HepG2 (cell line): ENCODE data around the gene SLC6A17. TPM values are rescaled to one million over a fixed set of nuclear protein-coding genes. Genes with fewer than 3 reads are reported as not detected.

Experiments
- ATAC-seq: fragments of 200-7000 bp; cut with Tn5 transposase; 3 replicates; pipeline ENCODE4 v1.9.1; 2020; ENCODE audit warnings: mild to moderate bottlenecking, moderate library complexity
- BruUV-seq: library from RNA; stranded (reverse); fragments of 400-500 nt; replicated peaks from 2 replicates; lab custom pipeline; 2021; lab: Mats Ljungman, UMichigan
- CTCF ChIA-PET: fragments of 300-600 bp; formaldehyde crosslinking; extraction: SDS; loops from one replicate; lab custom pipeline; 2021; ENCODE audit warnings: low total read pairs, inconsistent platforms, low intra/inter-chr PET ratio; lab: Yijun Ruan, JAX
- POLR2A ChIA-PET: fragments of 350-600 bp; sonication (Branson Sonifier 250); formaldehyde crosslinking; loops from one replicate; lab custom pipeline; 2020; ENCODE audit warnings: antibody characterized with exemption, inconsistent platforms; lab: Yijun Ruan, JAX
- DNase-seq: peaks from one replicate; pipeline ENCODE4 v3.0.0-alpha.2; 2015; ENCODE audit warnings: low spot score
- FAIRE-seq: peaks from 3 replicates; lab custom pipeline; 2011; peaks lifted over from hg19 to GRCh38; lab: Jason Lieb, UNC
- H2AFZ ChIP-seq: one replicate; pipeline ENCODE4 v1.6.1; 2011; ENCODE audit warnings: low read length, inconsistent platforms
- H3K27ac ChIP-seq: fragments of 300-600 bp; 3 replicates; pipeline ENCODE4 v1.8.0; 2011; ENCODE audit warnings: mixed run types, mild to moderate bottlenecking, mixed read lengths, low read length, inconsistent platforms; ENCODE audit not compliant: insufficient read depth; ENCODE audit errors: extremely low read length
- H3K27me3 ChIP-seq, 2 experiments: fragments of 200-600 bp in 1 of 2; 2 replicates in 1 of 2; 3 replicates in 1 of 2; pipeline versions ENCODE4 v1.6.0 to v1.8.0; 2011; ENCODE audit warnings: low read length in 2 of 2, mild to moderate bottlenecking in 2 of 2, moderate library complexity in 2 of 2, inconsistent platforms in 1 of 2; ENCODE audit not compliant: insufficient read depth in 2 of 2, control insufficient read depth in 1 of 2
- H3K36me3 ChIP-seq, 2 experiments: fragments of 200-600 bp in 1 of 2; replicated peaks in 1 of 2; 2 replicates in 1 of 2; 3 replicates in 1 of 2; pipeline versions ENCODE4 v1.5.1 to v1.8.0; 2011; ENCODE audit warnings: low read length in 2 of 2, inconsistent platforms in 1 of 2; ENCODE audit not compliant: insufficient read depth in 2 of 2, control insufficient read depth in 1 of 2
- H3K4me1 ChIP-seq: 2 replicates; pipeline ENCODE4 v1.5.1; 2012; ENCODE audit warnings: low read length, inconsistent platforms; ENCODE audit not compliant: insufficient read depth
- H3K4me2 ChIP-seq: 2 replicates; pipeline ENCODE4 v1.6.0; 2011; ENCODE audit warnings: low read depth, low read length, inconsistent platforms
- H3K4me3 ChIP-seq, 3 experiments: fragments of 200-600 bp in 1 of 3; sonication (generic), shearing (Covaris generic) in 1 of 3; replicated peaks in 1 of 3; 2 replicates each; pipeline ENCODE4 v1.5.1; 2011 to 2016; ENCODE audit warnings: low read length in 3 of 3, inconsistent platforms in 2 of 3, low read depth in 2 of 3, mild to moderate bottlenecking in 2 of 3, control low read depth in 1 of 3, mixed read lengths in 1 of 3; ENCODE audit not compliant: insufficient read depth in 1 of 3
- H3K79me2 ChIP-seq: one replicate; pipeline ENCODE4 v1.6.1; 2011; ENCODE audit warnings: low read length, inconsistent platforms; ENCODE audit not compliant: insufficient read depth
- H3K9ac ChIP-seq: 2 replicates; pipeline ENCODE4 v1.6.0; 2011; ENCODE audit warnings: mild to moderate bottlenecking, low read depth, low read length, inconsistent platforms; ENCODE audit not compliant: insufficient read depth
- H3K9me3 ChIP-seq: 2 replicates; pipeline ENCODE4 v1.5.1; 2012; ENCODE audit warnings: mild to moderate bottlenecking, low read length
- H4K20me1 ChIP-seq: 2 replicates; pipeline ENCODE4 v1.6.0; 2011; ENCODE audit warnings: inconsistent platforms, mild to moderate bottlenecking, low read length, moderate library complexity; ENCODE audit not compliant: insufficient read depth
- AHR ChIP-seq: IDR thresholded peaks from 2 replicates; pipeline ENCODE4 v1.6.1; 2018; ENCODE audit warnings: missing genetic modification reagents, missing compliant biosample characterization
- CAMTA2 ChIP-seq: sonication (generic); formaldehyde crosslinking; IDR thresholded peaks from 2 replicates; pipeline ENCODE4 v1.4.0; 2020; ENCODE audit warnings: mild to moderate bottlenecking, missing genetic modification reagents, borderline replicate concordance
- CCDC6 ChIP-seq: sonication (generic); formaldehyde crosslinking; IDR thresholded peaks from 2 replicates; pipeline ENCODE4 v1.8.1; 2022; ENCODE audit warnings: mild to moderate bottlenecking, missing genetic modification reagents, moderate library complexity
- CHCHD3 ChIP-seq: sonication (generic); formaldehyde crosslinking; IDR thresholded peaks from 2 replicates; pipeline ENCODE4 v1.8.0; 2022; ENCODE audit warnings: mild to moderate bottlenecking, missing genetic modification reagents, moderate library complexity
- DPF2 ChIP-seq: sonication (generic); formaldehyde crosslinking; IDR thresholded peaks from 2 replicates; pipeline ENCODE4 v1.4.0; 2020; ENCODE audit warnings: mild to moderate bottlenecking, low read depth, missing genetic modification reagents, borderline replicate concordance
- FOXC1 ChIP-seq: sonication (generic); formaldehyde crosslinking; IDR thresholded peaks from 2 replicates; pipeline ENCODE4 v1.8.0; 2022; ENCODE audit warnings: mild to moderate bottlenecking, missing genetic modification reagents, borderline replicate concordance
- FOXO4 ChIP-seq: sonication (generic); formaldehyde crosslinking; conservative IDR thresholded peaks from 2 replicates; pipeline ENCODE4 v1.8.1; 2023; ENCODE audit warnings: missing genetic modification reagents
- JUN ChIP-seq: sonication (generic); formaldehyde crosslinking; IDR thresholded peaks from 2 replicates; pipeline ENCODE4 v1.4.0; 2020; ENCODE audit warnings: mild to moderate bottlenecking, missing genetic modification reagents
- THRA ChIP-seq: sonication (generic); formaldehyde crosslinking; IDR thresholded peaks from 2 replicates; pipeline ENCODE4 v1.4.0; 2020; ENCODE audit warnings: missing genetic modification reagents, borderline replicate concordance
- ZNF350 ChIP-seq: sonication (generic); formaldehyde crosslinking; IDR thresholded peaks from 2 replicates; pipeline ENCODE4 v1.4.0; 2020; ENCODE audit warnings: mild to moderate bottlenecking, low read depth, missing genetic modification reagents, borderline replicate concordance
- ZNF556 ChIP-seq: sonication (generic); formaldehyde crosslinking; IDR thresholded peaks from 2 replicates; pipeline ENCODE4 v1.4.0; 2020; ENCODE audit warnings: mild to moderate bottlenecking, missing genetic modification reagents, borderline replicate concordance
- ZNF746 ChIP-seq: sonication (generic); formaldehyde crosslinking; IDR thresholded peaks from 2 replicates; pipeline ENCODE4 v1.8.0; 2022; ENCODE audit warnings: mild to moderate bottlenecking, missing genetic modification reagents
- WGBS: methylation state at CpG from one replicate; pipeline ENCODE4 v1.1.6; 2017; ENCODE audit warnings: low lambda C conversion rate; 5-methylcytosine and 5-hydroxymethylcytosine counted together
- in situ Hi-C: cut with HindIII; loops from 2 replicates; pipeline ENCODE4 v1.10.0; 2017; ENCODE audit warnings: low pct_unique_long_range_greater_than_20kb; ENCODE audit not compliant: extremely low pct_ligation_motif_present
- intact Hi-C: fragments of 100-400 bp; cut with micrococcal nuclease; formaldehyde crosslinking; loops from one replicate; pipeline ENCODE4 v1.10.0; 2022; ENCODE audit not compliant: unreplicated experiment
- polyA plus RNA-seq, 8 experiments: library from polyadenylated mRNA; depleted of rRNA in 3 of 8; stranded (reverse) in 7 of 8; unstranded in 1 of 8; fragments of >200 nt; fragmentation: Illumina TruSeq in 4 of 8; extraction: Trizol in 4 of 8; gene quantifications; 2 replicates each; pipeline versions ENCODE4 v1.2.1 to v1.2.3, GENCODE V29; 2011 to 2016; ENCODE audit warnings: low read depth in 4 of 8, missing spikeins in 1 of 8, mixed read lengths in 1 of 8; ENCODE audit not compliant: insufficient read depth in 1 of 8
- total RNA-seq, 5 experiments: library from RNA; depleted of rRNA; stranded (reverse); fragments of >200 nt; fragmentation: Illumina TruSeq; extraction: Trizol; gene quantifications; 2 replicates each; pipeline ENCODE4 v1.2.3, GENCODE V29; 2016; ENCODE audit warnings: low read depth in 1 of 5

SLC6A17 gene
- total and polyA plus RNA-seq, 2 of the 13 experiments (the other 11 are each of a cell fraction or from before 2014, with no cell fraction given), result not detected

GRCh38 chr1:110112656-110113055, 37.6 kb upstream of the SLC6A17 start:
- no peak for DNase-seq
- in situ Hi-C loops (no loop called here), intact Hi-C loops (no loop called here)
- H3K4me3 ChIP-seq, result no peak overlapping the region
- ChIA-PET POLR2A (no interaction called here), CTCF (no interaction called here)
- no peak overlapping the region for H3K4me2 ChIP-seq
- H3K27ac ChIP-seq, result no peak overlapping the region
- no TSS peak for BruUV-seq
- no peaks in the 10 kb centered on the region for H3K9me3 ChIP-seq
- H3K36me3 ChIP-seq, result no peaks in the 10 kb centered on the region
- H3K79me2 ChIP-seq, result no peaks in the 10 kb centered on the region
- no peak for FAIRE-seq
- no peak for ATAC-seq
- WGBS, result no CpG with 5 or more reads among the region's 9 CpGs
- H3K9ac ChIP-seq, result no peak overlapping the region
- H3K27me3 ChIP-seq, result peaks cover 6 to 54% of the 10 kb centered on the region in 2 experiments; a peak in 3 of 5 replicates
- H4K20me1 ChIP-seq, result no peaks in the 10 kb centered on the region
- no peak overlapping the region for H2AFZ ChIP-seq
- TF ChIP-seq FOXO4, result no peak
- TF ChIP-seq DPF2, result no peak
- TF ChIP-seq THRA (CRISPR knock-in tag), result no peak
- TF ChIP-seq JUN (CRISPR knock-in tag), result no peak
- TF ChIP-seq CAMTA2 (CRISPR knock-in tag), result no peak
- no peak for TF ChIP-seq ZNF350 (CRISPR knock-in tag)
- no peak for TF ChIP-seq FOXC1 (CRISPR knock-in tag)
- no peak for TF ChIP-seq ZNF746 (CRISPR knock-in tag)
- no peak for TF ChIP-seq ZNF556
- no peak for TF ChIP-seq CHCHD3 (CRISPR knock-in tag)
- no peak for TF ChIP-seq CCDC6
- no peak for TF ChIP-seq AHR (CRISPR knock-in tag)
- no peaks in the 10 kb centered on the region for H3K4me1 ChIP-seq
